Spleen (tissue), 11 donors: Measurements from ENCODE around the gene PLAAT5. TPM values are rescaled to one million over a fixed set of nuclear protein-coding genes. Genes with fewer than 3 reads are reported as not detected.
"Not testable (repeated sequence)": the region's sequence is repeated elsewhere in the genome, so short reads cannot be mapped to it uniquely, and the experiment has no call there.

Experiments used
- DNase-seq: peaks from one replicate; pipeline ENCODE4 v3.0.0-alpha.2; 2020
- H3K27ac ChIP-seq, 8 donors: fragments of 200-600 bp; sonication (generic) in 7 of 8; 1 replicate in 4 of 8; 2 replicates in 4 of 8; pipeline versions ENCODE4 v1.5.0 to v1.8.0; 2016 to 2021; ENCODE audit warnings: inconsistent platforms in 4 of 8, mild to moderate bottlenecking in 4 of 8, moderate library complexity in 1 of 8
- H3K27me3 ChIP-seq, 7 donors: fragments of 200-600 bp; sonication (generic) in 6 of 7; replicated peaks in 1 of 7; 1 replicate in 4 of 7; 2 replicates in 3 of 7; pipeline versions ENCODE4 v1.5.0 to v1.8.0; 2016 to 2021; ENCODE audit warnings: inconsistent platforms in 3 of 7, mild to moderate bottlenecking in 1 of 7
- H3K36me3 ChIP-seq, 6 donors: fragments of 200-600 bp; sonication (generic) in 5 of 6; 1 replicate in 4 of 6; 2 replicates in 2 of 6; pipeline versions ENCODE4 v1.5.0 to v1.8.0; 2016 to 2021; ENCODE audit warnings: inconsistent platforms in 2 of 6
- H3K4me1 ChIP-seq, 6 donors: fragments of 200-600 bp; sonication (generic) in 5 of 6; 1 replicate in 3 of 6; 2 replicates in 3 of 6; pipeline versions ENCODE4 v1.5.0 to v1.8.0; 2016 to 2021; ENCODE audit warnings: inconsistent platforms in 3 of 6
- H3K4me3 ChIP-seq, 8 donors: fragments of 200-600 bp; sonication (generic) in 7 of 8; 1 replicate in 4 of 8; 2 replicates in 4 of 8; pipeline versions ENCODE4 v1.5.0 to v1.8.0; 2016 to 2021; ENCODE audit warnings: inconsistent platforms in 4 of 8, mild to moderate bottlenecking in 4 of 8, moderate library complexity in 2 of 8
- H3K9me3 ChIP-seq, 8 donors: fragments of 200-600 bp; sonication (generic) in 7 of 8; 1 replicate in 4 of 8; 2 replicates in 4 of 8; pipeline versions ENCODE4 v1.5.0 to v1.8.0; 2016 to 2021; ENCODE audit warnings: inconsistent platforms in 4 of 8
- POLR2A ChIP-seq, 3 donors: fragments of 450-650 bp; IDR thresholded peaks; one replicate each; pipeline ENCODE4 v1.5.1; 2017; ENCODE audit warnings: antibody characterized with exemption in 3 of 3, mild to moderate bottlenecking in 1 of 3
- POLR2AphosphoS5 ChIP-seq, 3 donors: sonication (generic); formaldehyde crosslinking; IDR thresholded peaks; one replicate each; pipeline ENCODE4 v1.5.1; 2017; ENCODE audit warnings: antibody characterized with exemption in 3 of 3
- WGBS, 5 donors: extraction: QIAGEN DNeasy Blood & Tissue Kit in 3 of 5; methylation state at CpG; one replicate each; pipeline versions ENCODE4 v1.1.5 to v1.1.7; 2013 to 2018; 5-methylcytosine and 5-hydroxymethylcytosine counted together
- intact Hi-C: fragments of 100-400 bp; cut with DNase I; formaldehyde crosslinking; loops from one replicate; pipeline ENCODE4 v1.15.0; 2023; ENCODE audit warnings: low total_unique reads
- polyA plus RNA-seq, 3 donors: library from polyadenylated mRNA; stranded (reverse); fragments of 200-250 nt; gene quantifications; one replicate each; pipeline ENCODE4 v1.2.1, GENCODE V29; 2013
- total RNA-seq, 7 donors: library from RNA; depleted of rRNA in 3 of 7; stranded (reverse); fragments of >200 nt in 3 of 7; fragmentation: NEBNext Ultra II Directional in 4 of 7; extraction: Animal tissue kit (Norgen Biotek cat#: 25700) in 4 of 7; gene quantifications; one replicate each; pipeline versions ENCODE4 v1.1.0 to v1.2.1, GENCODE V29; 2016 to 2021
- TF ChIP-seq, protein P1 (sequence below), 11 experiments: fragments of 200-600 bp in 7 of 11; fragments of 450-650 bp in 4 of 11; sonication (generic) in 4 of 11; IDR thresholded peaks in 8 of 11; conservative IDR thresholded peaks in 3 of 11; 1 replicate in 7 of 11; 2 replicates in 4 of 11; pipeline versions ENCODE4 v1.4.0 to v1.8.0; 2016 to 2021; ENCODE audit warnings: antibody characterized with exemption in 11 of 11, inconsistent platforms in 4 of 11, mild to moderate bottlenecking in 1 of 11
- donor health status: healthy with polysubstance abuse.
- donor health status: DM: no; HTN: no; CAD: no; lungs with moderate emphysema.
- donor health status: DM: no; HTN: no; CAD: no.
- donor health status: Bipolar disorder and iron deficiency.
- donor health status: healthy.
- donor health status: DM: no; HTN: no; CAD: no.
- donor health status: DM: yes; HTN: yes; CAD: no.

PLAAT5 gene
- total and polyA plus RNA-seq, 10 donors, result 0.10 to 0.54 (median 0.24) TPM; not detected in 4

- Histone ChIP-seq H3K27ac (peak overlapping the region in 6 of 8 donors; percentile 45 to 87 (median 62)), H3K27me3 (no peaks in the 10 kb centered on the region), H3K4me3 (no peak overlapping the region), H3K9me3 (no peaks in the 10 kb centered on the region), H3K36me3 (no peaks in the 10 kb centered on the region), H3K4me1 (peaks cover 16 to 80% (median 52%) of the 10 kb centered on the region in 6 donors)
- intact Hi-C loops, result no loop called here
- 54 to 74% (median 61%) methylated on average over 2 of the region's 2 CpGs for WGBS, 5 donors
- no peak for TF ChIP-seq POLR2A (IDR thresholded peaks at IDR 0.05)
- no peak for TF ChIP-seq POLR2AphosphoS5 (IDR thresholded peaks at IDR 0.05)
- TF ChIP-seq, protein P1, sequence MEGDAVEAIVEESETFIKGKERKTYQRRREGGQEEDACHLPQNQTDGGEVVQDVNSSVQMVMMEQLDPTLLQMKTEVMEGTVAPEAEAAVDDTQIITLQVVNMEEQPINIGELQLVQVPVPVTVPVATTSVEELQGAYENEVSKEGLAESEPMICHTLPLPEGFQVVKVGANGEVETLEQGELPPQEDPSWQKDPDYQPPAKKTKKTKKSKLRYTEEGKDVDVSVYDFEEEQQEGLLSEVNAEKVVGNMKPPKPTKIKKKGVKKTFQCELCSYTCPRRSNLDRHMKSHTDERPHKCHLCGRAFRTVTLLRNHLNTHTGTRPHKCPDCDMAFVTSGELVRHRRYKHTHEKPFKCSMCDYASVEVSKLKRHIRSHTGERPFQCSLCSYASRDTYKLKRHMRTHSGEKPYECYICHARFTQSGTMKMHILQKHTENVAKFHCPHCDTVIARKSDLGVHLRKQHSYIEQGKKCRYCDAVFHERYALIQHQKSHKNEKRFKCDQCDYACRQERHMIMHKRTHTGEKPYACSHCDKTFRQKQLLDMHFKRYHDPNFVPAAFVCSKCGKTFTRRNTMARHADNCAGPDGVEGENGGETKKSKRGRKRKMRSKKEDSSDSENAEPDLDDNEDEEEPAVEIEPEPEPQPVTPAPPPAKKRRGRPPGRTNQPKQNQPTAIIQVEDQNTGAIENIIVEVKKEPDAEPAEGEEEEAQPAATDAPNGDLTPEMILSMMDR (IDR thresholded peaks at IDR 0.05 in 8 of 11, conservative IDR thresholded peaks at IDR 0.05 in 3 of 11), result no peak
- no peak for DNase-seq
Observed at GRCh38 chr11:63532117-63532516, 41.1 kb upstream of the PLAAT5 start.

DNA sequence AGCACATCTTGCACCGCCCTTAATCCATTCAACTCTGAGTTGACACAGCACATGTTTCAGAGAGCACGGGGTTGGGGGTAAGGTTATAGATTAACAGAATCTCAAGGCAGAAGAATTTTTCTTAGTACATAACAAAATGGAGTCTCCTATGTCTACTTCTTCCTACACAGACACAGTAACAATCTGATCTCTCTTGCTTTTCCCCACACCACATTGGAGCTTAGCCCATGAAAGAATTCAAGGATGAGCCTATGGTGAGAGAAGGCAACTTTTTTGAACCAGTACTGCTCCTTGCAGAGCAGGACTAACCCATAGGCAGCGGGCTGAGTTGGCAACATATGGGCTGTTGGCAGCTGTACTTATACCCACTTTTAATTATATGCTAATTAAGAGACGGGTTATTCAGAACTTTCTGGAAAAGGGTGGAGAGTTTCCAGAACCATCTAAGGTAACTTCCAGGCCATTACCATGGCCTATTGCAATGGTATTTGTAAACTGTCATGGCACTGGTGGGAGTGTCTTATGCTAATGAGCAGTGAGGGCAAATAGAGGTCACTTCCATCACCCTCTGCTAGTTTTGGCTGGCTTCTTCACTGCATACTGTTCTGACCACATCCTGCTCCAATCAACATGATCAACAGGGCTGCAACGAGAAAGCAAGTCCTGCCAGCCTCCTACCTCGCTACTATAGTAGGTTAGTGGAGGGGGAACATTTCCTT, 40.3 kb upstream of the PLAAT5 start:
- H3K4me3 ChIP-seq, result peak overlapping the region in 1 of 8 donors; percentile 36
- H3K36me3 ChIP-seq, intact Hi-C loops, H3K9me3 ChIP-seq, H3K27me3 ChIP-seq: not testable (repeated sequence)
- peak; percentile 66 for DNase-seq
- H3K4me1 ChIP-seq, result peaks cover 15 to 71% (median 44%) of the 10 kb centered on the region in 6 donors
- peak in 1 of 3 donors; percentile 75 for TF ChIP-seq POLR2AphosphoS5 (IDR thresholded peaks at IDR 0.05)
- peak overlapping the region in 7 of 8 donors; percentile 36 to 87 (median 61) for H3K27ac ChIP-seq
- 58 to 66% (median 60%) methylated on average over 4 to 5 of the region's 6 CpGs for WGBS, 5 donors

- Histone ChIP-seq H3K27ac (no peak overlapping the region), H3K4me1 (peaks cover 8 to 59% (median 33%) of the 10 kb centered on the region in 6 donors), H3K9me3 (no peaks in the 10 kb centered on the region), H3K27me3 (no peaks in the 10 kb centered on the region), H3K4me3 (no peak overlapping the region), H3K36me3 (no peaks in the 10 kb centered on the region)
- 93 to 99% (median 94%) methylated on average over 2 of the region's 2 CpGs for WGBS, 5 donors
- no peak for DNase-seq
- TF ChIP-seq, protein P1 (IDR thresholded peaks at IDR 0.05 in 8 of 11, conservative IDR thresholded peaks at IDR 0.05 in 3 of 11), result no peak
- TF ChIP-seq POLR2AphosphoS5 (IDR thresholded peaks at IDR 0.05) (no peak), POLR2A (IDR thresholded peaks at IDR 0.05) (no peak)
- intact Hi-C loops, result no loop called here
Observed at GRCh38 chr11:63530021-63530420, 39.1 kb upstream of the PLAAT5 start.

DNA sequence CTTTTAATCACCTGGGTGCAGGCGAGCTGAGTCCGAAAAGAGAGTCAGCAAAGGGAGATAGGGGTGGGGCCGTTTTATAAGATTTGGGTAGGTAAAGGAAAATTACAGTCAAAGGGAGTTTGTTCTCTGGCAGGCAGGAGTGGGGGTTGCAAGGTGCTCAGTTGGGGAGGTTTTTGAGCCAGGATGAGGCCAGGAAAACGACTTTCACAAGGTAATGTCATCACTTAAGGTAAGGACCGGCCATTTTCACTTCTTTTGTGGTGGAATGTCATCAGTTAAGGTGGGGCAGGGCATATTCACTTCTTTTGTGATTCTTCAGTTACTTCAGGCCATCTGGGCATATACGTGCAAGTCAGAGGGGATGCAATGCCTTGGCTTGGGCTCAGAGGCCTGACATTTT, 38.4 kb upstream of the PLAAT5 start:
- H3K27ac ChIP-seq, intact Hi-C loops: not testable (repeated sequence)
- WGBS, 5 donors, result 76 to 94% (median 82%) methylated on average over 6 of the region's 6 CpGs

GRCh38 chr11:63528729-63529278, 37.8 kb upstream of the PLAAT5 start:
- WGBS, 5 donors, result 73 to 87% (median 81%) methylated on average over 1 of the region's 3 CpGs
- H3K27ac ChIP-seq, H3K4me3 ChIP-seq, intact Hi-C loops, H3K9me3 ChIP-seq, DNase-seq, H3K27me3 ChIP-seq, H3K36me3 ChIP-seq: not testable (repeated sequence)
- H3K4me1 ChIP-seq, result peaks cover 8 to 46% (median 25%) of the 10 kb centered on the region in 6 donors

More for the DNA sequence above, 38.4 kb upstream of the PLAAT5 start:
- not testable (repeated sequence) for H3K4me3 ChIP-seq, H3K27me3 ChIP-seq, H3K36me3 ChIP-seq, H3K9me3 ChIP-seq, DNase-seq
- peaks cover 8 to 52% (median 28%) of the 10 kb centered on the region in 6 donors for H3K4me1 ChIP-seq

- H3K36me3 ChIP-seq, H3K27ac ChIP-seq, H3K27me3 ChIP-seq, DNase-seq, H3K9me3 ChIP-seq, intact Hi-C loops, H3K4me3 ChIP-seq: not testable (repeated sequence)
- WGBS, 5 donors, result 14 to 36% (median 23%) methylated on average over 6 to 8 of the region's 11 CpGs
- H3K4me1 ChIP-seq, result peaks cover 8 to 40% (median 20%) of the 10 kb centered on the region in 6 donors
Observed at GRCh38 chr11:63528156-63528555, 37.2 kb upstream of the PLAAT5 start.
